PC-3 (cell line): ENCODE results near the gene REN.

ENCODE experiments used
- CTCF ChIP-seq: fragments of 300-600 bp; sonication (generic); conservative IDR thresholded peaks from 2 replicates; pipeline ENCODE4 v1.5.1; 2017; ENCODE audit warnings: antibody characterized with exemption, low read depth, mild to moderate bottlenecking, low read length
- EZH2 ChIP-seq: fragments of 300-600 bp; sonication (generic); IDR thresholded peaks from one replicate; pipeline ENCODE4 v1.6.1; 2017; ENCODE audit warnings: antibody characterized with exemption, mild to moderate bottlenecking, low read length; ENCODE audit not compliant: unreplicated experiment

GRCh38 chr1:204192589-204193352 is 26.6 kb upstream of the REN start:
- TF ChIP-seq CTCF (no peak), EZH2 (no peak)
